HG02943 (cell line): ENCODE data around the gene EPB41L2.

Experiments
- ATAC-seq: cut with Tn5 transposase; IDR thresholded peaks from one replicate; pipeline ENCODE4 v1.9.1; 2021; ENCODE audit warnings: mild to moderate bottlenecking, low read depth, moderate library complexity; ENCODE audit not compliant: unreplicated experiment

EPB41L2 gene

DNA sequence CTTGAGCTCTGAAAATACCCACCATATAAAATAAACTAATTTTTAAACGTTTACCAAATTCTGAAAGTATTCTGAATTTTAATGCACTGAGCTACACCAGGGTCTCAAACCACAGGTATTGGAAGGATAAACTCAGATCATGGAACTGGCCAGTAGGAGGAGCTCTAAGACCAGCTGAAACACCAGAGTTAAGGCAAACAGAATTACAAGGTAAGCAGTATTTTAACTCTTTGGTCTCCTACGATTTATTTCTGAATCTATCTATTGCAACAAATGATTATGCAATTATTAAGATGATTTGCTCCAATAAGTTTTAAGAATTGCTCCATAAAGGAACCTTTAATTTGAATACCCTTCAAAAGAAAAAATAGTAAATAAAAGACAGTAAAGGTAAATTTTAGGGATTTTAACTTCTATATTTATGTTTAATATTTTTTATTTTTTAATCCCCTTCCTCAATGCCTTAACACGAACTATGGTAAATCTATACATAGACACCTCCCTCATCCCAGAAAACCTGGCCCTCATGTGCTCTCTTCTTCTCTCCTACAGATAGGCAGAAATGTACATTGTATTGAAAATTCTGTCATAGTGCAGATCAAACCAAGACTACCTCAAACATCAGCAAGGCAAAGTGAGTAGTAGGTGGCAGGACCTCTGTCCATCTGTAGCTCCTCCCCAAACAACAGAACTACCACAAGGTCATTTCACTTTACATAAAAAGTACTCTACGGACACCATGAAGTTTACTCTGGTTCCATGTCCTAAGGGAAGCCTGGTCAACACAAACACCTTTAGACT lies 177.5 kb downstream of the EPB41L2 start:
- ATAC-seq, result peak; percentile 91

- no peak for ATAC-seq
Measured at GRCh38 chr6:130882370-130882769, 180.7 kb downstream of the EPB41L2 start.

DNA sequence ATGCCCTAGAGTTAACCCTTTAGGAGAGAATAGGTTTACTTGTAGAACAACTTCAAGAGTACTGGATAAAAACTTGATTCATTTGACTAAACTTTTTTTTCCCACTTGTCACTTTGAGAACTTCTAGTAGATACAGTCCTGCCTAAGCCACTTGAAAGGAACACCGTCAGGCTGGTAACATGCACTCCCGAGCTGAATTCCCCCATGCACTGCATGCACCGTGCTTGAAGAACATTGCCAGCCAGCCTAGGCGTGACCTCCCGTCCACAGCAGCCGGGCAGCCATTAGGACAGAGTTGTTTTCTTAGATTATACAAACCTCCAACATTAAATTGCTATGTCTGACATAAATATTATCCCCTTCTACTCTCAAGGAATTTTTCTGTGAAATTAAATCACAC lies 183.2 kb downstream of the EPB41L2 start:
- no peak for ATAC-seq

GRCh38 chr6:130873746-130874145 lies 189.3 kb downstream of the EPB41L2 start:
- ATAC-seq, result no peak

- ATAC-seq, result no peak
Measured at GRCh38 chr6:130872250-130873095, 190.6 kb downstream of the EPB41L2 start.

DNA sequence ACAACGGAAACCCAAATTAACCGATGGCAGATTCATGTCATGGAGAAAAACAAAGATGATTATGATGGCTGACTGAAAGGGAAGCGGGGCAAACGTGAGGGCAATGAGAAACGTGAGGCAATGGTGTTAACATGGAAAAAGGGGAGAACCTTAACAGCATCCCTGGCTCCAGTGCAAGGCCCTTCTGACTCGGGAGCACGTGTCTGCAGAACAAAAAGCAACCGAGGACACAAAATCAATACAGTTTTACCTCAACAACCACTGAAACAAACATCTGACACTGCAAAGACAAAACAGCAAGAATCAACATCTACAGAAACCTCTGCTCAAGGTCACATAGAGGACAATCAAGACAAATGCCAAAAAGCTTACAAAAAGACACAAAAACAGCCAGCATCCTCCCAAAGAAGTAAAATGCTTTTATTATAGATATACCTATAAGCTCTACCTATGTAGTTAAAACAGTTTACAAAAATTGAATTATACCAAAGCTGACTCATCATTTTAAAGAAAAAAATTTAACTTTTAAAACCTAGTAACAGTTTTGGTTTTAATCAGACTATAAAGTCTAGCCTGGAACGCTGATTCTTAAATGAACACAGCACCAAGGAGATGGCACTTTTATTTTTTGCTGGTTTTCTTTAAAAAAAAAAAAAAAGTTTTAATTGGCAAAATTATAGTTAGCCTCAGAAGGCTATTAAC lies 192.7 kb downstream of the EPB41L2 start:
- ATAC-seq, result no peak

GRCh38 chr6:130869681-130870080 lies 193.4 kb downstream of the EPB41L2 start:
- ATAC-seq, result no peak

- ATAC-seq, result no peak
Measured at GRCh38 chr6:130865793-130866192, 197.3 kb downstream of the EPB41L2 start.

DNA sequence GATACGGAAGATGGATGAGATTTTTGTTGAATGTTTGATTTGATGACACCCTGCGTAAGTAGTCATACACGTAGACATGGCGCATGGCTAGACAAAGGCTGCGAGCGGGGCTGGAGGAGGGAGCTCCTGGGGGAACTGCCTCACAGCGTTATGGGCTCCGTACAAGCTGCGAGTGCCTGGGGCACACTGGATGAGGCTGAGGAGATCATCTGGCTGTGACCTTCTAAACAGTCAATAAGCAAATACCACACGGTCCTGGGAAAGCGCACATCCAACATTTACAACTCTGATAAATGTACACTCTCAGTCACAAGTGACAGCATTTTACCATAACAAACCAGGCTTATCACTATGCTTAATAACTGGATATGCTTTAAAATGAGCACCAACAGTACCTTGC lies 198.7 kb downstream of the EPB41L2 start:
- no peak for ATAC-seq

- ATAC-seq, result no peak
Measured at GRCh38 chr6:130863415-130864230, 199.4 kb downstream of the EPB41L2 start.

- no peak for ATAC-seq
Measured at GRCh38 chr6:130862370-130862769, 200.7 kb downstream of the EPB41L2 start.

DNA sequence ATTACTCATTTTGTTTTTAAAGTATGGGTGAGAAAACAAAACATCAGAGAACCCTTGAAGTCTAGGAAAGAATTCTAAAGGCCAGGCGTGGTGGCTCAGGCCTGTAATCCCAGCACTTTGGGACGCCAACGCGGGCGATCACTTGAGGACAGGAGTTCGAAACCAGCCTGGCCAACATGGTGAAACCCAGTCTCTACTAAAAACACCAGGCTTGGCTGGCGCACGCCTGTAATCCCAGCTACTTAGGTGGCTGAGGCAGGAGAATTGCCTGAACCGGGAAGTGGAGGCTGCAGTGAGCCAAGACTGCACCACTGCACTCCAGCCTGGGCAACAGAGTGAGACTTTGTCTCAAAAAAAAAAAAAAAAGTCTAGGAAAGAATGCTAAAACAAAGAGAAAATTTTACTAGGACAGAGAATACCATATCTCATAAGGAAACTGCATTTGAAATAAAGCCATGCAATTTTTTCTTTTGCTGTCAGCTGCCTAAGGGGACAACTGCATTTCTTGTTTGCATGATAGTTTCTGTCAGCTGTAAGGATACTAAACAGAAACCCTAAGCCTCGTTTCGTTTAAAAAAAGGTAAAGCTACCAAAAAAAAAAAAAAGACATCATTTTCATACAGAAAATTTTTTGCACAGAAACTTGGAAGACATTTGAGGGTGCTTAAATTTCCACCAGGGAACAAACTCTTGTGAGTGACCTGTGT lies 203.7 kb downstream of the EPB41L2 start:
- ATAC-seq, result no peak

- ATAC-seq, result no peak
Measured at GRCh38 chr6:130858498-130859160, 204.4 kb downstream of the EPB41L2 start.

- no peak for ATAC-seq
Measured at GRCh38 chr6:130858054-130858453, 205.0 kb downstream of the EPB41L2 start.

- ATAC-seq, result no peak
Measured at GRCh38 chr6:130853555-130854183, 209.4 kb downstream of the EPB41L2 start.

GRCh38 chr6:130852844-130853554 lies 210.0 kb downstream of the EPB41L2 start:
- no peak for ATAC-seq

GRCh38 chr6:130851026-130851425 lies 212.0 kb downstream of the EPB41L2 start:
- ATAC-seq, result no peak

- no peak for ATAC-seq
Measured at GRCh38 chr6:130849594-130849993, 213.5 kb downstream of the EPB41L2 start.
